GM12878 (cell line): ENCODE measurements around the gene COL4A1. TPM values are rescaled to one million over a fixed set of nuclear protein-coding genes. Genes with fewer than 3 reads are reported as not detected.

Experiments
- ATAC-seq: fragments of 200-7000 bp; cut with Tn5 transposase; 3 replicates; pipeline ENCODE4 v1.9.1; 2020; ENCODE audit warnings: mild to moderate bottlenecking, moderate library complexity
- BruUV-seq: library from RNA; stranded (reverse); fragments of 400-500 nt; replicated peaks from 2 replicates; lab custom pipeline; 2021; lab: Mats Ljungman, UMichigan
- CTCF ChIA-PET: fragments of 300-600 bp; sonication (Branson Sonifier 250); formaldehyde crosslinking; extraction: SDS; loops from one replicate; lab custom pipeline; 2021; ENCODE audit warnings: inconsistent platforms; lab: Yijun Ruan, JAX
- POLR2A ChIA-PET: fragments of 350-600 bp; formaldehyde crosslinking; extraction: SDS; loops from one replicate; lab custom pipeline; 2021; ENCODE audit warnings: inconsistent platforms; lab: Charles Lee
- RAD21 ChIA-PET: fragments of 300-600 bp; sonication (Branson Sonifier 250); formaldehyde crosslinking; loops from one replicate; lab custom pipeline; 2023; ENCODE audit warnings: antibody characterized with exemption; ENCODE audit not compliant: unreplicated experiment; lab: Charles Lee
- SMC1A ChIA-PET: fragments of 300-600 bp; sonication (Branson Sonifier 250); formaldehyde crosslinking; loops from one replicate; lab custom pipeline; 2023; ENCODE audit not compliant: unreplicated experiment, uncharacterized antibody; lab: Charles Lee
- DNase-seq: peaks from one replicate; pipeline ENCODE4 v3.0.0-alpha.2; 2011; ENCODE audit warnings: low read depth, low spot score
- FAIRE-seq: peaks from 3 replicates; lab custom pipeline; 2011; peaks lifted over from hg19 to GRCh38; lab: Jason Lieb, UNC
- H2AFZ ChIP-seq: 2 replicates; pipeline ENCODE4 v1.6.0; 2011; ENCODE audit warnings: low read depth, low read length, control low read depth; ENCODE audit not compliant: control insufficient read depth
- H3K27ac ChIP-seq: 2 replicates; pipeline ENCODE4 v1.5.1; 2011; ENCODE audit warnings: control low read depth; ENCODE audit not compliant: control insufficient read depth, insufficient read depth
- H3K27me3 ChIP-seq, 2 experiments: replicated peaks in 1 of 2; 2 replicates each; pipeline versions ENCODE4 v1.6.0 to v1.6.1; 2011; ENCODE audit warnings: low read length in 1 of 2; ENCODE audit not compliant: control insufficient read depth in 2 of 2, insufficient read depth in 2 of 2
- H3K36me3 ChIP-seq, 2 experiments: 2 replicates each; pipeline ENCODE4 v1.5.1; 2011; ENCODE audit warnings: low read length in 1 of 2; ENCODE audit not compliant: control insufficient read depth in 2 of 2, insufficient read depth in 2 of 2
- H3K4me1 ChIP-seq: 2 replicates; pipeline ENCODE4 v1.6.1; 2011; ENCODE audit warnings: mild to moderate bottlenecking, low read length, moderate library complexity, mixed read lengths; ENCODE audit not compliant: control insufficient read depth, insufficient read depth
- H3K4me2 ChIP-seq: 2 replicates; pipeline ENCODE4 v1.6.0; 2011; ENCODE audit warnings: control low read depth; ENCODE audit not compliant: control insufficient read depth, insufficient read depth
- H3K4me3 ChIP-seq: fragments of 200-600 bp; sonication (generic); 2 replicates; pipeline ENCODE4 v1.5.1; 2016
- H3K79me2 ChIP-seq: 2 replicates; pipeline ENCODE4 v1.6.0; 2011; ENCODE audit warnings: low read length; ENCODE audit not compliant: control insufficient read depth, insufficient read depth
- H3K9ac ChIP-seq: 2 replicates; pipeline ENCODE4 v1.8.0; 2011; ENCODE audit warnings: low read length, control low read depth, mixed read lengths; ENCODE audit not compliant: control insufficient read depth, insufficient read depth
- H3K9me3 ChIP-seq: replicated peaks from 3 replicates; pipeline ENCODE4 v1.5.1; 2011; ENCODE audit warnings: mild to moderate bottlenecking, low read length; ENCODE audit not compliant: control insufficient read depth, insufficient read depth
- H4K20me1 ChIP-seq: 2 replicates; pipeline ENCODE4 v1.6.0; 2011; ENCODE audit not compliant: control insufficient read depth, insufficient read depth
- EED ChIP-seq: sonication (generic); IDR thresholded peaks from 2 replicates; pipeline ENCODE4 v1.6.1; 2016; ENCODE audit warnings: antibody characterized with exemption, low read depth
- GABPA ChIP-seq: IDR thresholded peaks from 2 replicates; pipeline ENCODE4 v1.6.1; 2014; ENCODE audit warnings: antibody characterized with exemption, low read depth, mild to moderate bottlenecking, inconsistent platforms
- IRF4 ChIP-seq: IDR thresholded peaks from 2 replicates; pipeline ENCODE4 v1.6.1; 2011; ENCODE audit warnings: low read depth, low read length
- JUNB ChIP-seq: IDR thresholded peaks from 2 replicates; pipeline ENCODE4 v1.6.1; 2016; ENCODE audit warnings: antibody characterized with exemption, mild to moderate bottlenecking
- PBX3 ChIP-seq: IDR thresholded peaks from 2 replicates; pipeline ENCODE4 v1.6.1; 2011; ENCODE audit warnings: mild to moderate bottlenecking, low read depth, low read length, moderate library complexity; ENCODE audit not compliant: insufficient replicate concordance
- PKNOX1 ChIP-seq: fragments of 450-650 bp; IDR thresholded peaks from 2 replicates; pipeline ENCODE4 v1.6.1; 2016; ENCODE audit warnings: mild to moderate bottlenecking
- RB1 ChIP-seq: fragments of 450-650 bp; formaldehyde crosslinking; IDR thresholded peaks from 2 replicates; pipeline ENCODE4 v1.6.1; 2017; ENCODE audit warnings: mild to moderate bottlenecking, borderline replicate concordance
- RUNX3 ChIP-seq: IDR thresholded peaks from 2 replicates; pipeline ENCODE4 v1.6.1; 2012; ENCODE audit warnings: low read length, inconsistent platforms
- ZNF274 ChIP-seq: IDR thresholded peaks from one replicate; pipeline ENCODE4 v1.8.0; 2011; ENCODE audit not compliant: insufficient read length, insufficient read depth
- WGBS: methylation state at CpG from one replicate; pipeline ENCODE4 v1.1.6; 2016; ENCODE audit warnings: low lambda C conversion rate; ENCODE audit not compliant: insufficient replicate concordance, insufficient coverage; ENCODE audit errors: missing lambda C conversion rate; 5-methylcytosine and 5-hydroxymethylcytosine counted together
- in situ Hi-C: fragments of 300-500 bp; cut with MboI; formaldehyde crosslinking; loops from 9 replicates; pipeline ENCODE4 v1.14.3; 2018; ENCODE audit warnings: mixed read lengths
- intact Hi-C: fragments of 100-400 bp; cut with micrococcal nuclease; formaldehyde crosslinking; loops from one replicate; pipeline ENCODE4 v1.14.2; 2022; ENCODE audit not compliant: unreplicated experiment
- polyA plus RNA-seq, 11 experiments: library from polyadenylated mRNA; depleted of rRNA in 4 of 11; unstranded in 6 of 11; stranded (reverse) in 5 of 11; fragments of >200 nt; fragmentation: Nextera tagmentation in 4 of 11; fragmentation: Illumina TruSeq in 1 of 11; extraction: Ambion mirVana in 4 of 11; extraction: Trizol in 1 of 11; gene quantifications; 1 replicate in 1 of 11; 2 replicates in 10 of 11; pipeline versions ENCODE4 v1.2.1 to v1.2.3, GENCODE V29; 2011 to 2016; ENCODE audit warnings: inconsistent platforms in 2 of 11, missing spikeins in 2 of 11, low read depth in 1 of 11
- total RNA-seq, 4 experiments: library from RNA; depleted of rRNA in 3 of 4; stranded (reverse); fragments of >200 nt in 3 of 4; fragmentation: Illumina TruSeq in 1 of 4; extraction: Trizol in 1 of 4; gene quantifications; 2 replicates each; pipeline versions ENCODE4 v1.2.1 to v1.2.3, GENCODE V29; 2013 to 2021
- TF ChIP-seq, protein P1 (sequence below): IDR thresholded peaks from 2 replicates; pipeline ENCODE4 v1.6.1; 2011; ENCODE audit warnings: borderline replicate concordance, low read depth, mild to moderate bottlenecking, moderate library complexity, low read length; ENCODE audit not compliant: insufficient read depth, poor library complexity, severe bottlenecking
- TF ChIP-seq, protein P2 (sequence below): fragments of 450-650 bp; IDR thresholded peaks from 2 replicates; pipeline ENCODE4 v1.6.1; 2017; ENCODE audit warnings: mild to moderate bottlenecking, moderate library complexity
- TF ChIP-seq, protein P3 (sequence below): fragments of 450-650 bp; IDR thresholded peaks from 2 replicates; pipeline ENCODE4 v1.6.1; 2017; ENCODE audit warnings: antibody characterized with exemption, mild to moderate bottlenecking, moderate library complexity

COL4A1 gene
- total and polyA plus RNA-seq, 10 of the 15 experiments (the other 5 are each of a cell fraction or from before 2014, with no cell fraction given) = 0.07 to 0.31 (median 0.13) TPM; not detected in 6

- intact Hi-C loops (no loop called here), in situ Hi-C loops (no loop called here)
- H3K79me2 ChIP-seq = no peaks in the 10 kb centered on the region
- RAD21 ChIA-PET = no interaction called here
- ATAC-seq (no peak), FAIRE-seq (no peak), DNase-seq (no peak)
- no peaks in the 10 kb centered on the region for H4K20me1 ChIP-seq
- H3K4me2 ChIP-seq = no peak overlapping the region
- H3K27me3 ChIP-seq = peaks cover 0 to 3% of the 10 kb centered on the region in 2 experiments; a peak in 1 of 4 replicates
- H3K4me1 ChIP-seq = no peaks in the 10 kb centered on the region
- whole genome bisulfite sequencing = 30% methylated on average over 8 of the region's 8 CpGs
- H3K27ac ChIP-seq = no peak overlapping the region
- no peaks in the 10 kb centered on the region for H3K36me3 ChIP-seq
- POLR2A ChIA-PET = no interaction called here
- SMC1A ChIA-PET = no interaction called here
- no TSS peak for BruUV-seq
- CTCF ChIA-PET = no interaction called here
- H2AFZ ChIP-seq = no peak overlapping the region
- H3K9me3 ChIP-seq = no peaks in the 10 kb centered on the region
- H3K4me3 ChIP-seq = no peak overlapping the region
- H3K9ac ChIP-seq = no peak overlapping the region
- TF ChIP-seq, protein P1, sequence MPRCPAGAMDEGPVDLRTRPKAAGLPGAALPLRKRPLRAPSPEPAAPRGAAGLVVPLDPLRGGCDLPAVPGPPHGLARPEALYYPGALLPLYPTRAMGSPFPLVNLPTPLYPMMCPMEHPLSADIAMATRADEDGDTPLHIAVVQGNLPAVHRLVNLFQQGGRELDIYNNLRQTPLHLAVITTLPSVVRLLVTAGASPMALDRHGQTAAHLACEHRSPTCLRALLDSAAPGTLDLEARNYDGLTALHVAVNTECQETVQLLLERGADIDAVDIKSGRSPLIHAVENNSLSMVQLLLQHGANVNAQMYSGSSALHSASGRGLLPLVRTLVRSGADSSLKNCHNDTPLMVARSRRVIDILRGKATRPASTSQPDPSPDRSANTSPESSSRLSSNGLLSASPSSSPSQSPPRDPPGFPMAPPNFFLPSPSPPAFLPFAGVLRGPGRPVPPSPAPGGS = no peak
- TF ChIP-seq, protein P2, sequence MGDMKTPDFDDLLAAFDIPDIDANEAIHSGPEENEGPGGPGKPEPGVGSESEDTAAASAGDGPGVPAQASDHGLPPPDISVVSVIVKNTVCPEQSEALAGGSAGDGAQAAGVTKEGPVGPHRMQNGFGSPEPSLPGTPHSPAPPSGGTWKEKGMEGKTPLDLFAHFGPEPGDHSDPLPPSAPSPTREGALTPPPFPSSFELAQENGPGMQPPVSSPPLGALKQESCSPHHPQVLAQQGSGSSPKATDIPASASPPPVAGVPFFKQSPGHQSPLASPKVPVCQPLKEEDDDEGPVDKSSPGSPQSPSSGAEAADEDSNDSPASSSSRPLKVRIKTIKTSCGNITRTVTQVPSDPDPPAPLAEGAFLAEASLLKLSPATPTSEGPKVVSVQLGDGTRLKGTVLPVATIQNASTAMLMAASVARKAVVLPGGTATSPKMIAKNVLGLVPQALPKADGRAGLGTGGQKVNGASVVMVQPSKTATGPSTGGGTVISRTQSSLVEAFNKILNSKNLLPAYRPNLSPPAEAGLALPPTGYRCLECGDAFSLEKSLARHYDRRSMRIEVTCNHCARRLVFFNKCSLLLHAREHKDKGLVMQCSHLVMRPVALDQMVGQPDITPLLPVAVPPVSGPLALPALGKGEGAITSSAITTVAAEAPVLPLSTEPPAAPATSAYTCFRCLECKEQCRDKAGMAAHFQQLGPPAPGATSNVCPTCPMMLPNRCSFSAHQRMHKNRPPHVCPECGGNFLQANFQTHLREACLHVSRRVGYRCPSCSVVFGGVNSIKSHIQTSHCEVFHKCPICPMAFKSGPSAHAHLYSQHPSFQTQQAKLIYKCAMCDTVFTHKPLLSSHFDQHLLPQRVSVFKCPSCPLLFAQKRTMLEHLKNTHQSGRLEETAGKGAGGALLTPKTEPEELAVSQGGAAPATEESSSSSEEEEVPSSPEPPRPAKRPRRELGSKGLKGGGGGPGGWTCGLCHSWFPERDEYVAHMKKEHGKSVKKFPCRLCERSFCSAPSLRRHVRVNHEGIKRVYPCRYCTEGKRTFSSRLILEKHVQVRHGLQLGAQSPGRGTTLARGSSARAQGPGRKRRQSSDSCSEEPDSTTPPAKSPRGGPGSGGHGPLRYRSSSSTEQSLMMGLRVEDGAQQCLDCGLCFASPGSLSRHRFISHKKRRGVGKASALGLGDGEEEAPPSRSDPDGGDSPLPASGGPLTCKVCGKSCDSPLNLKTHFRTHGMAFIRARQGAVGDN = no peak
- TF ChIP-seq ZNF274 = no peak
- no peak for TF ChIP-seq GABPA
- no peak for TF ChIP-seq RB1
- no peak for TF ChIP-seq IRF4
- no peak for TF ChIP-seq EED
- TF ChIP-seq JUNB = no peak
- TF ChIP-seq, protein P3, sequence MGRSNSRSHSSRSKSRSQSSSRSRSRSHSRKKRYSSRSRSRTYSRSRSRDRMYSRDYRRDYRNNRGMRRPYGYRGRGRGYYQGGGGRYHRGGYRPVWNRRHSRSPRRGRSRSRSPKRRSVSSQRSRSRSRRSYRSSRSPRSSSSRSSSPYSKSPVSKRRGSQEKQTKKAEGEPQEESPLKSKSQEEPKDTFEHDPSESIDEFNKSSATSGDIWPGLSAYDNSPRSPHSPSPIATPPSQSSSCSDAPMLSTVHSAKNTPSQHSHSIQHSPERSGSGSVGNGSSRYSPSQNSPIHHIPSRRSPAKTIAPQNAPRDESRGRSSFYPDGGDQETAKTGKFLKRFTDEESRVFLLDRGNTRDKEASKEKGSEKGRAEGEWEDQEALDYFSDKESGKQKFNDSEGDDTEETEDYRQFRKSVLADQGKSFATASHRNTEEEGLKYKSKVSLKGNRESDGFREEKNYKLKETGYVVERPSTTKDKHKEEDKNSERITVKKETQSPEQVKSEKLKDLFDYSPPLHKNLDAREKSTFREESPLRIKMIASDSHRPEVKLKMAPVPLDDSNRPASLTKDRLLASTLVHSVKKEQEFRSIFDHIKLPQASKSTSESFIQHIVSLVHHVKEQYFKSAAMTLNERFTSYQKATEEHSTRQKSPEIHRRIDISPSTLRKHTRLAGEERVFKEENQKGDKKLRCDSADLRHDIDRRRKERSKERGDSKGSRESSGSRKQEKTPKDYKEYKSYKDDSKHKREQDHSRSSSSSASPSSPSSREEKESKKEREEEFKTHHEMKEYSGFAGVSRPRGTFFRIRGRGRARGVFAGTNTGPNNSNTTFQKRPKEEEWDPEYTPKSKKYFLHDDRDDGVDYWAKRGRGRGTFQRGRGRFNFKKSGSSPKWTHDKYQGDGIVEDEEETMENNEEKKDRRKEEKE = no peak
- TF ChIP-seq RUNX3 = no peak
- TF ChIP-seq PKNOX1 = no peak
- no peak for TF ChIP-seq PBX3
Measured at GRCh38 chr13:110195547-110196485, 111.1 kb downstream of the COL4A1 start.
